SW480 (cell line): ENCODE data around the gene HOXA1.

Experiments used
- DNase-seq: peaks from one replicate; pipeline ENCODE4 v3.0.0-alpha.2; 2016; ENCODE audit warnings: low spot score

HOXA1 gene

GRCh38 chr7:27095897-27096767, at the start of gene HOXA1:
TSS of gene HOXA1 (minus strand) at chr7:27096000. CDS start at chr7:27095912, 88 bp downstream.
- DNase-seq: peak; percentile 98

- DNase-seq: no peak
Measured at GRCh38 chr7:27145165-27145913, 49.5 kb upstream of the HOXA1 start.

GRCh38 chr7:27144781-27145164, 49.0 kb upstream of the HOXA1 start:
- no peak for DNase-seq

GRCh38 chr7:27143950-27144780, 48.4 kb upstream of the HOXA1 start:
- DNase-seq: no peak

- peak; percentile 100 for DNase-seq
Measured at GRCh38 chr7:27143023-27143949, 47.5 kb upstream of the HOXA1 start, which contains the start of gene HOXA5. TSS of gene HOXA5 (minus strand) at chr7:27143681. CDS start at chr7:27143607, 74 bp downstream.

- no peak for DNase-seq
Measured at GRCh38 chr7:27142580-27143022, 46.8 kb upstream of the HOXA1 start.

- peak; percentile 76 for DNase-seq
Measured at GRCh38 chr7:27141923-27142579, 46.3 kb upstream of the HOXA1 start.

- no peak for DNase-seq
Measured at GRCh38 chr7:27141137-27141922, 45.5 kb upstream of the HOXA1 start.

- DNase-seq: peak; percentile 55
Measured at GRCh38 chr7:27140126-27140857, 44.5 kb upstream of the HOXA1 start.

GRCh38 chr7:27139334-27140125, 43.7 kb upstream of the HOXA1 start:
- DNase-seq: no peak

GRCh38 chr7:27138985-27139333, 43.2 kb upstream of the HOXA1 start:
- DNase-seq: no peak

GRCh38 chr7:27138472-27138871, 42.7 kb upstream of the HOXA1 start:
- no peak for DNase-seq

- DNase-seq: no peak
Measured at GRCh38 chr7:27137640-27138315, 42.0 kb upstream of the HOXA1 start.

- peak; percentile 80 for DNase-seq
Measured at GRCh38 chr7:27134392-27134791, 38.6 kb upstream of the HOXA1 start.

GRCh38 chr7:27133409-27134231, 37.8 kb upstream of the HOXA1 start:
- DNase-seq: peak; percentile 68

- DNase-seq: no peak
Measured at GRCh38 chr7:27132978-27133377, 37.2 kb upstream of the HOXA1 start.

- no peak for DNase-seq
Measured at GRCh38 chr7:27132214-27132613, 36.4 kb upstream of the HOXA1 start.
